GM12878 (cell line): ENCODE results near the gene RPS16. TPM values are rescaled to one million over a fixed set of nuclear protein-coding genes. Genes with fewer than 3 reads are reported as not detected.

Experiments
- ASH2L ChIP-seq: fragments of 300-600, 200-600 bp; sonication (generic); IDR thresholded peaks from 2 replicates; pipeline ENCODE4 v1.6.1; 2017; ENCODE audit warnings: low read depth, mild to moderate bottlenecking, borderline replicate concordance
- ATF7 ChIP-seq: fragments of 450-650 bp; IDR thresholded peaks from 2 replicates; pipeline ENCODE4 v1.6.1; 2016; ENCODE audit warnings: low read depth, mild to moderate bottlenecking
- BHLHE40 ChIP-seq, 2 experiments: fragments of 450-650 bp in 1 of 2; IDR thresholded peaks; 2 replicates each; pipeline ENCODE4 v1.6.1; 2011 to 2017; ENCODE audit warnings: low read depth in 2 of 2, borderline replicate concordance in 1 of 2, improper control_type of control experiment in 1 of 2, low read length in 1 of 2, mild to moderate bottlenecking in 1 of 2
- BMI1 ChIP-seq: fragments of 450-650 bp; IDR thresholded peaks from 2 replicates; pipeline ENCODE4 v1.6.1; 2016; ENCODE audit warnings: mild to moderate bottlenecking, moderate library complexity, borderline replicate concordance
- CHD1 ChIP-seq: IDR thresholded peaks from 2 replicates; pipeline ENCODE4 v1.6.1; 2012; ENCODE audit warnings: low read depth, low read length, improper control_type of control experiment
- E2F8 ChIP-seq: fragments of 450-650 bp; IDR thresholded peaks from 2 replicates; pipeline ENCODE4 v1.6.1; 2018; ENCODE audit warnings: mild to moderate bottlenecking, low read depth, moderate library complexity; ENCODE audit not compliant: partially characterized antibody
- EP300 ChIP-seq, 2 experiments: fragments of 150-350 bp in 1 of 2; IDR thresholded peaks; 2 replicates each; pipeline ENCODE4 v1.6.1; 2011 to 2012; ENCODE audit warnings: low read depth in 2 of 2, low read length in 2 of 2, borderline replicate concordance in 1 of 2, improper control_type of control experiment in 1 of 2, inconsistent platforms in 1 of 2; ENCODE audit not compliant: control insufficient read depth in 1 of 2
- HDAC6 ChIP-seq: fragments of 200-600 bp; sonication (generic); IDR thresholded peaks from one replicate; pipeline ENCODE4 v1.8.0; 2017; ENCODE audit warnings: antibody characterized with exemption; ENCODE audit not compliant: unreplicated experiment
- HDGF ChIP-seq: fragments of 450-650 bp; IDR thresholded peaks from 2 replicates; pipeline ENCODE4 v1.6.1; 2016; ENCODE audit warnings: antibody characterized with exemption
- KAT2A ChIP-seq: conservative IDR thresholded peaks from 2 replicates; pipeline ENCODE4 v1.6.1; 2011; ENCODE audit warnings: low read depth, low read length; ENCODE audit not compliant: control insufficient read depth
- LARP7 ChIP-seq: fragments of 450-650 bp; IDR thresholded peaks from 2 replicates; pipeline ENCODE4 v1.6.1; 2017; ENCODE audit warnings: mild to moderate bottlenecking
- MTA2 ChIP-seq: fragments of 450-650 bp; IDR thresholded peaks from 2 replicates; pipeline ENCODE4 v1.6.1; 2016; ENCODE audit warnings: low read depth, mild to moderate bottlenecking, moderate library complexity
- NFIC ChIP-seq: IDR thresholded peaks from 2 replicates; pipeline ENCODE4 v1.6.1; 2012; ENCODE audit warnings: low read depth, mild to moderate bottlenecking, inconsistent platforms, low read length, moderate library complexity
- NFYA ChIP-seq: IDR thresholded peaks from 2 replicates; pipeline ENCODE4 v1.6.1; 2011; ENCODE audit warnings: low read depth, mild to moderate bottlenecking, low read length, improper control_type of control experiment, borderline replicate concordance
- NFYB ChIP-seq: IDR thresholded peaks from 2 replicates; pipeline ENCODE4 v1.6.1; 2011; ENCODE audit warnings: low read depth, mild to moderate bottlenecking, low read length, improper control_type of control experiment, moderate library complexity; ENCODE audit not compliant: insufficient read depth
- NR2F1 ChIP-seq: fragments of 450-650 bp; conservative IDR thresholded peaks from 2 replicates; pipeline ENCODE4 v1.6.1; 2017; ENCODE audit warnings: mild to moderate bottlenecking
- PAX8 ChIP-seq: fragments of 450-650 bp; IDR thresholded peaks from 2 replicates; pipeline ENCODE4 v1.6.1; 2017; ENCODE audit warnings: mild to moderate bottlenecking, moderate library complexity
- POLR2AphosphoS2 ChIP-seq: IDR thresholded peaks from 2 replicates; pipeline ENCODE4 v1.6.1; 2011; ENCODE audit warnings: low read depth, mild to moderate bottlenecking, low read length, improper control_type of control experiment, moderate library complexity
- RAD51 ChIP-seq: fragments of 450-650 bp; IDR thresholded peaks from 2 replicates; pipeline ENCODE4 v1.6.1; 2016; ENCODE audit warnings: moderate library complexity, mild to moderate bottlenecking, inconsistent platforms
- RCOR1 ChIP-seq: conservative IDR thresholded peaks from 2 replicates; pipeline ENCODE4 v1.6.1; 2012; ENCODE audit warnings: low read depth, low read length, improper control_type of control experiment
- TAF1 ChIP-seq: IDR thresholded peaks from 2 replicates; pipeline ENCODE4 v1.6.1; 2011; ENCODE audit warnings: mild to moderate bottlenecking, low read depth, low read length, borderline replicate concordance
- TCF3 ChIP-seq: IDR thresholded peaks from 2 replicates; pipeline ENCODE4 v1.6.1; 2012; ENCODE audit warnings: low read depth, mild to moderate bottlenecking, low read length, borderline replicate concordance; ENCODE audit not compliant: insufficient read depth
- USF1 ChIP-seq: IDR thresholded peaks from 2 replicates; pipeline ENCODE4 v1.6.1; 2011; ENCODE audit warnings: borderline replicate concordance, low read depth, mild to moderate bottlenecking, moderate library complexity, mixed read lengths, low read length; ENCODE audit not compliant: insufficient read depth; ENCODE audit errors: extremely low read length
- ZNF622 ChIP-seq: fragments of 450-650 bp; IDR thresholded peaks from 2 replicates; pipeline ENCODE4 v1.6.1; 2017; ENCODE audit warnings: mild to moderate bottlenecking, inconsistent platforms
- ZZZ3 ChIP-seq: IDR thresholded peaks from 2 replicates; pipeline ENCODE4 v1.6.1; 2011; ENCODE audit warnings: low read depth; ENCODE audit not compliant: control insufficient read depth, insufficient read length
- polyA plus RNA-seq, 11 experiments: library from polyadenylated mRNA; depleted of rRNA in 4 of 11; unstranded in 6 of 11; stranded (reverse) in 5 of 11; fragments of >200 nt; fragmentation: Nextera tagmentation in 4 of 11; fragmentation: Illumina TruSeq in 1 of 11; extraction: Ambion mirVana in 4 of 11; extraction: Trizol in 1 of 11; gene quantifications; 1 replicate in 1 of 11; 2 replicates in 10 of 11; pipeline versions ENCODE4 v1.2.1 to v1.2.3, GENCODE V29; 2011 to 2016; ENCODE audit warnings: inconsistent platforms in 2 of 11, missing spikeins in 2 of 11, low read depth in 1 of 11
- total RNA-seq, 4 experiments: library from RNA; depleted of rRNA in 3 of 4; stranded (reverse); fragments of >200 nt in 3 of 4; fragmentation: Illumina TruSeq in 1 of 4; extraction: Trizol in 1 of 4; gene quantifications; 2 replicates each; pipeline versions ENCODE4 v1.2.1 to v1.2.3, GENCODE V29; 2013 to 2021

Gene RPS16
- total and polyA plus RNA-seq, 10 of the 15 experiments (the other 5 are each of a cell fraction or from before 2014, with no cell fraction given) = 148 to 4,810 (median 2,343) TPM

GRCh38 chr19:39390751-39391437 is 44.9 kb downstream of the RPS16 start, which contains the start of the genes MED29 and PAF1 (continued):
- TF ChIP-seq ASH2L (0 out of 2 replicates have a peak, but pooled peaks have one; percentile 18), KAT2A (no peak), ZZZ3 (no peak), NFIC (no peak), TAF1 (peak; percentile 97), RAD51 (no peak), TCF3 (no peak), EP300 (IDR thresholded peaks at IDR 0.05; ENCODE audit: borderline replicate concordance in 1 of 2, control insufficient read depth in 1 of 2, low read depth in 2 of 2, low read length in 2 of 2) (no peak), RCOR1 (no peak), HDAC6 (no peak), LARP7 (peak; percentile 97), USF1 (no peak), POLR2AphosphoS2 (no peak; the same call in 1 of the 2 replicates), MTA2 (no peak), NR2F1 (peak; percentile 61; the same call in 1 of the 2 replicates), BMI1 (peak; percentile 47; the same call in 1 of the 2 replicates), ZNF622 (no peak), E2F8 (no peak), BHLHE40 (IDR thresholded peaks at IDR 0.05; ENCODE audit: borderline replicate concordance in 1 of 2, low read depth in 2 of 2, low read length in 1 of 2) (peak in 1 of 2 experiments; percentile 49), PAX8 (no peak), ATF7 (peak; percentile 99), HDGF (peak; percentile 61), NFYA (peak; percentile 38; the same call in 1 of the 2 replicates), CHD1 (no peak), NFYB (peak; percentile 89)
